ENCODE measurements around the gene XRN2. TPM values are rescaled to one million over a fixed set of nuclear protein-coding genes. Genes with fewer than 3 reads are reported as not detected.

Gene XRN2, protein sequence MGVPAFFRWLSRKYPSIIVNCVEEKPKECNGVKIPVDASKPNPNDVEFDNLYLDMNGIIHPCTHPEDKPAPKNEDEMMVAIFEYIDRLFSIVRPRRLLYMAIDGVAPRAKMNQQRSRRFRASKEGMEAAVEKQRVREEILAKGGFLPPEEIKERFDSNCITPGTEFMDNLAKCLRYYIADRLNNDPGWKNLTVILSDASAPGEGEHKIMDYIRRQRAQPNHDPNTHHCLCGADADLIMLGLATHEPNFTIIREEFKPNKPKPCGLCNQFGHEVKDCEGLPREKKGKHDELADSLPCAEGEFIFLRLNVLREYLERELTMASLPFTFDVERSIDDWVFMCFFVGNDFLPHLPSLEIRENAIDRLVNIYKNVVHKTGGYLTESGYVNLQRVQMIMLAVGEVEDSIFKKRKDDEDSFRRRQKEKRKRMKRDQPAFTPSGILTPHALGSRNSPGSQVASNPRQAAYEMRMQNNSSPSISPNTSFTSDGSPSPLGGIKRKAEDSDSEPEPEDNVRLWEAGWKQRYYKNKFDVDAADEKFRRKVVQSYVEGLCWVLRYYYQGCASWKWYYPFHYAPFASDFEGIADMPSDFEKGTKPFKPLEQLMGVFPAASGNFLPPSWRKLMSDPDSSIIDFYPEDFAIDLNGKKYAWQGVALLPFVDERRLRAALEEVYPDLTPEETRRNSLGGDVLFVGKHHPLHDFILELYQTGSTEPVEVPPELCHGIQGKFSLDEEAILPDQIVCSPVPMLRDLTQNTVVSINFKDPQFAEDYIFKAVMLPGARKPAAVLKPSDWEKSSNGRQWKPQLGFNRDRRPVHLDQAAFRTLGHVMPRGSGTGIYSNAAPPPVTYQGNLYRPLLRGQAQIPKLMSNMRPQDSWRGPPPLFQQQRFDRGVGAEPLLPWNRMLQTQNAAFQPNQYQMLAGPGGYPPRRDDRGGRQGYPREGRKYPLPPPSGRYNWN
- total RNA-seq: 10 to 100 TPM; 77.9 to 81.8 TPM

DNA sequence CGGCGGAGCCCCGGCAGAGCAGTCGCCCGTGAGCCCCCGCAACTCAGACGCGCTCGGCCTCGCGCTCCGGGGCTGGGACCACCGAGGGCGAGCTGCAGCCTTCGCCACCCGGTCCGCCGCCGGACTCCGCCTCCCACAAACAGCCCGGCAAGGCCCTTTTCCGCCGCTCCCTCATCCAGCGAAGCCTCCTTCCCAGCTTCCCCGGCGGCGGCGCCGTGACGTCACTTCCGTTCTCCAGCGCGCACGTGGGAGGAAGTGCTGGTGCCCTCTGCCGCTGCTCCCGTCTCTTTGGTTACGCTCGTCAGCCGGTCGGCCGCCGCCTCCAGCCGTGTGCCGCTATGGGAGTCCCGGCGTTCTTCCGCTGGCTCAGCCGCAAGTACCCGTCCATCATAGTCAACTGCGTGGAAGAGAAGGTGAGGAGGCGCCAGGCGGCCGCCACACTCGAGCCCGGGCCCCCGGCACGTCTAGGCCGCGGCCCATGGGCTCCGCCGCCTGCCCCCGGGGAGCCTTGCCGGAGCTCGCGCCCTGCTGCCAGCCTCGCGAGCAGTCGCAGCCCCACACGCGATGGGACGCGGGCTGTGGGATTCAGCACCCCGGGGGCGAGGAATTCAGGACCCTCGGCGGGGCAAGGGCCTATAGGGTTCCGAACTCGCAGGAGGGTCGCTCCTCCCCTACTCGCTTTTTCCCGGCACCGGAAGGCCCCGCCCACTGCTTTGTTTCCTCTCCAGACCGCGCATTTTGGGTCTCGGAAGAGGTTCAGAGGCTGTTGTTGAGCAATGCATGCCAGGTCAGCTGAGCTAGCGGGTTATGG lies at the start of gene XRN2:
Gene XRN2, plus strand, starts transcription at position 271 of the 811 bp plus-strand sequence. Its CDS starts 68 bp downstream, at position 339.
- no peaks in the 10 kb centered on the region for H3K27me3 Mint-ChIP-seq (ENCODE audit: low read depth)
- peak within 1 kb of the TSS; percentile 98 for H3K27ac Mint-ChIP-seq
- peaks cover 43% of the 10 kb centered on the region for H3K4me1 Mint-ChIP-seq (ENCODE audit: low read depth)
- H3K4me3 Mint-ChIP-seq: peak within 1 kb of the TSS; percentile 95 to 96
- ATAC-seq (replicated peaks in 1 of 2): peak; percentile 90 to 91
- H3K36me3 Mint-ChIP-seq (ENCODE audit: insufficient read depth in 2 of 2): peaks cover 12 to 16% of the 10 kb centered on the region in 2 donors
- H3K9me3 Mint-ChIP-seq: no peaks in the 10 kb centered on the region
- peak; percentile 96 for DNase-seq

DNA sequence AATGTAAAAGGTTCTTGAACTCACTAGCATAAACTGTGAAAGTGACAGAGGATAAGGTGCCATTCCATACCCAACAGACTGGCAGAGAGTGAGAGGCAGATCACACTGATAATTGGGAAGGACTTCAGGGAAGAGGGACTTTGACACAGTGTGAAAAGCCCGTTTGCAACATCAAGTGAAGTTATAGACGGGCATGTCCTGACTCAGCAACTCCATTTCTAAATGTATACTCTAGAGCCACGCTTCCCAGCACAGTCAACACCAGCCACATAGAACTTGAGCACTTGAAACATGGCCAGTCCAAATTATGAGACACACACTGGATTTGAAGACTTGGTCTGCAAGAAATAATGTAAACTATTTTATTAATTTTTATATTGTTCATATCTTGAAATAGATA lies 45.9 kb upstream of the XRN2 start:
- Mint-ChIP-seq H3K27me3 (ENCODE audit: low read depth) (peaks cover 25% of the 10 kb centered on the region), H3K27ac (no peak overlapping the region), H3K4me3 (no peak overlapping the region), H3K9me3 (no peaks in the 10 kb centered on the region), H3K36me3 (ENCODE audit: insufficient read depth in 2 of 2) (no peaks in the 10 kb centered on the region), H3K4me1 (ENCODE audit: low read depth) (peaks cover 7% of the 10 kb centered on the region)
- DNase-seq (no peak), ATAC-seq (replicated peaks in 1 of 2) (no peak)

DNA sequence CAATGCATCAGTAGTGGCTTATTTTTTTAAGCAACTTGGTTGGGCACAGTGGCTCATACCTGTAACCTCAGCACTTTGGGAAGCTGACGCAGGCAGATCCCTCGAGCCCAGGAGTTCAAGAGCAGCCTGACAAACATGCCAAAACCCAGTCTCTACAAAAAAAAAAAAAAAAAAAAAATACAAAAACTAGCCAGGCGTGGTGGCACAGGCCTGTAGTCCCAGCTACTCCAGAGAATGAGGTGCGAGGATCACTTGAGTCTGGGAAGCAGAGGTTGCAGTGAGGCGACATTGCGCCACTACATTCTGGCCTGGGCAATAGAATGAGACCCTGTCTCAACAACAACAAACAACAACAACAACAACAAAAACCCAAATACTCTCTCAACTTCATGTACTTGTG lies 44.7 kb upstream of the XRN2 start:
- no peaks in the 10 kb centered on the region for H3K36me3 Mint-ChIP-seq (ENCODE audit: insufficient read depth in 2 of 2)
- ATAC-seq (replicated peaks in 1 of 2): no peak
- DNase-seq: no peak
- peaks cover 25% of the 10 kb centered on the region for H3K27me3 Mint-ChIP-seq (ENCODE audit: low read depth)
- no peak overlapping the region for H3K27ac Mint-ChIP-seq
- no peak overlapping the region for H3K4me3 Mint-ChIP-seq
- H3K4me1 Mint-ChIP-seq (ENCODE audit: low read depth): no peaks in the 10 kb centered on the region
- no peaks in the 10 kb centered on the region for H3K9me3 Mint-ChIP-seq

DNA sequence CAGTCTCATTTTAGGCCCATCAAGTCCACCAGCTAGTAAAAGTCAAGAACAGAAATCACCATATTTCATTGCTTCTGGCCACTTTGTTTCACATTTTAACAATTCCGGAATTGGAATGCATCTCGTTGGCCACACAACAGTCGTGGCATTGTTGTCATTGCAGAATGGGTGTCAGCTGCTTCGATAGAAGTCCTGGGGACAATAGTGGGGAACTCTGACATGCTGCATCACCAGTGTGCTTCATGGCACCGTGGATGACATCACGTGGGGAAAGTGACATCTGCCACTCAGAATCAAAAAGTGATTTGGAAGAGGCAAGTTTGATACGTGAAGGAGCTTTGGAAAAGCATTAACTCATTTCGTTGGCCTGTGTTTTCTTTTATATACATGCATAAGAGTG lies 43.8 kb upstream of the XRN2 start:
- ATAC-seq (replicated peaks in 1 of 2): no peak
- Mint-ChIP-seq H3K27ac (no peak overlapping the region), H3K4me3 (no peak overlapping the region), H3K4me1 (ENCODE audit: low read depth) (no peaks in the 10 kb centered on the region), H3K9me3 (no peaks in the 10 kb centered on the region), H3K27me3 (ENCODE audit: low read depth) (peaks cover 27% of the 10 kb centered on the region), H3K36me3 (ENCODE audit: insufficient read depth in 2 of 2) (no peaks in the 10 kb centered on the region)
- DNase-seq: no peak

DNA sequence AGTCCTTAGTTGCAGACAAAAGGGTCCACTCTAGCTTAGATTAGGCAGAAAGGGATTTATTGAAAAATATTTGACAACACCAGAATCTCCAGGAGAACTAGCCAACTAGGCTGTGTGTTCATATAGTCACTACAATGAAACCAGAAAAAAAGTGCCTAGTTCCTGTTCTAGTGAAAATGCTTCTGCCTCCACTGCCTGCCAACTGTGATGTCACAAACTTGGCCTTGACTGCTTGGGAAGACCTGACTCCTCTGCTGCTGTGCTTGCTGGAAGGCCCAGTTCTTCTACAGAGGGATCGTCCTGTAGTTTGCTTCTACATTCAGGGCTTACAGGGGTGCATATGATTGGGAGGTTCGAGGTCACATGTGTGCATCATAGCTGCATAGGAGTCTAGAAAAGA lies 40.3 kb upstream of the XRN2 start:
- Mint-ChIP-seq H3K36me3 (ENCODE audit: insufficient read depth in 2 of 2) (peaks cover 0 to 2% of the 10 kb centered on the region in 2 donors), H3K27me3 (ENCODE audit: low read depth) (peaks cover 31% of the 10 kb centered on the region), H3K4me1 (ENCODE audit: low read depth) (no peaks in the 10 kb centered on the region), H3K4me3 (no peak overlapping the region), H3K9me3 (peaks cover 0 to 3% of the 10 kb centered on the region in 2 donors), H3K27ac (no peak overlapping the region)
- no peak for DNase-seq
- no peak for ATAC-seq (replicated peaks in 1 of 2)

DNA sequence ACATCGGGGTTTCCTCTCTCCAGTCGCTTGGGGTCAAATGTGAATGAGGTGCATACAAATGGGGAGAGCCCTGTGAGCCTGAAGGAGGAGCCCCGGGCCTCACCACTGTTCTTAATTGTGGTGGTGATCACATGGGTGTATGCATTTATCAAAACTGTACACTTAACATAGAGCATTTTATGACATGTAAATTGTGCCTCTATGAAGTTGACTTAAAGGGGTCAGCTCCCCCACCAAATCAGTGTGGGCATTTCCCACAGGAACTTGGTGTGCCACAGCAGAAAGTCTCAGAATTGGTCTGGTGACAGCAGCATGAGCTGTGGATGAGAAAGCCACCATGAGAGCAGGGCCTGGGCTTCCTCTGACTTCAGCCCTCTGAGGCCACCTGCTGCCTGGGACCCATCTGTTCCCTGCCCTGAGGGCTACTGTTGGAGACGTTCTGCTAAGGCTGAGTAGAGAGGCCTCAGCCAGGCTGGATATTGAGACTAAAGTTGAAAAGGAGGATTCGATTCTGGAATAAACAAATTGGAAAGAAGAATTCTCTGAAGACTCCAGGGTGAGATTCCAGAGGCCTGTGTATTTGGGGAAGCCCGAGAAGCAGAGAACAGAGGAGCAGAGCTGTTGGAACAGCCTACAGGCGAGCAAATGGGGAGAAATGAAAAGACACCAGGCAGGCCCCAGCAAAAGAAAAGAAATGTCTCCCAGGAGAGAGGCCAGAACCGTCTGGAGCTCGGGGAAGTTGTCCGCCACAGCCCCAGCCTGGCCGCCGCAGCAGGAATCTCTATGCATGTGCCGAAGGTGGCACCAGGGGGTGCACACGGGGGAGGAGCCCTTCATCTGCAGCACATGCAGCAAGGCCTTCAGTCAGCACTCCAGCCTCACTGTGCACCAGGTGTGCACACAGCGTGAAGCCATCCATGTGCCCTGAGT lies 37.6 kb upstream of the XRN2 start:
- Mint-ChIP-seq H3K36me3 (ENCODE audit: insufficient read depth in 2 of 2) (peaks cover 0 to 2% of the 10 kb centered on the region in 2 donors), H3K27ac (no peak overlapping the region), H3K27me3 (ENCODE audit: low read depth) (peaks cover 18% of the 10 kb centered on the region), H3K4me1 (ENCODE audit: low read depth) (no peaks in the 10 kb centered on the region), H3K4me3 (no peak overlapping the region), H3K9me3 (peaks cover 0 to 3% of the 10 kb centered on the region in 2 donors)
- DNase-seq (no peak), ATAC-seq (replicated peaks in 1 of 2) (no peak)

DNA sequence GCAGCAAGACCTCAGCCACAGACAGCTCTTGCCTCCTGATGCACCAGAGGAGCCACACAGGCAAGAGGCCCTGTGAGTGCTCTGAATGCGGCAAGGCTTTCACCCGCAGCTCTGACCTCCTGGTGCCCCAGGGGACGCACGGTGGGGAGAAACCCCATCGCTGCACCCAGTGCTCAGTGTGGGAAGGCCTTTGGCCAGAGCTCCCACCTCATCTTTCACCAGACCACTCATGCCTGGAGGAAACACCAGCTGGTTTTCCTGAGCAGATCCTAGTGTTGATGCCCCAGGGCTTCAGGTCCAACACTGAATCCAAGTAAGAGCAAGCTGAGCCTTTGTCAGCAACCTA lies 37.0 kb upstream of the XRN2 start:
- no peaks in the 10 kb centered on the region for H3K4me1 Mint-ChIP-seq (ENCODE audit: low read depth)
- H3K36me3 Mint-ChIP-seq (ENCODE audit: insufficient read depth in 2 of 2): peaks cover 0 to 3% of the 10 kb centered on the region in 2 donors
- ATAC-seq (replicated peaks in 1 of 2) (no peak), DNase-seq (no peak)
- H3K27ac Mint-ChIP-seq: no peak overlapping the region
- peaks cover 14% of the 10 kb centered on the region for H3K27me3 Mint-ChIP-seq (ENCODE audit: low read depth)
- no peak overlapping the region for H3K4me3 Mint-ChIP-seq
- peaks cover under 1 to 3% of the 10 kb centered on the region in 2 donors for H3K9me3 Mint-ChIP-seq

DNA sequence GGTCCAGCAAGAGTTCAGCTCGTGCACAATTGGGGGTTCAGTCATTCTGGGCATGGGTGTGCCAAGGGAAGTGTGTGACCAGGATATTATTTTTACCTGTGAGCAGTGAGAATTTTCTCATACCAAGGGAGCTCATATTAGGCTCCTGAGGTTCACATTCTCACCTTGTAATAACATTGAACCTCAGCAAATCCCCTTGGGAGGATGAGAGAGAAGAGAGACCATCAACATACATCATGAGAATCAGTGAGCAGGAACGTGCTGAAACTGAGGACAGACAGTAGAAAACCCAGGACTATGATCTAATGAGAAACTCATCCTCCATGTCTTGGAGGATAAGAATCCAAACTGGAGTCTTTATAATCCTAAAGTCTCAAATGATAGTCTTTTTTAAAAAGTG lies 33.4 kb upstream of the XRN2 start:
- Mint-ChIP-seq H3K4me3 (no peak overlapping the region), H3K36me3 (ENCODE audit: insufficient read depth in 2 of 2) (peaks cover 0 to 4% of the 10 kb centered on the region in 2 donors), H3K4me1 (ENCODE audit: low read depth) (no peaks in the 10 kb centered on the region), H3K27ac (no peak overlapping the region), H3K27me3 (ENCODE audit: low read depth) (peaks cover 23% of the 10 kb centered on the region), H3K9me3 (peaks cover 2 to 3% of the 10 kb centered on the region in 2 donors)
- DNase-seq: no peak
- no peak for ATAC-seq (replicated peaks in 1 of 2)

DNA sequence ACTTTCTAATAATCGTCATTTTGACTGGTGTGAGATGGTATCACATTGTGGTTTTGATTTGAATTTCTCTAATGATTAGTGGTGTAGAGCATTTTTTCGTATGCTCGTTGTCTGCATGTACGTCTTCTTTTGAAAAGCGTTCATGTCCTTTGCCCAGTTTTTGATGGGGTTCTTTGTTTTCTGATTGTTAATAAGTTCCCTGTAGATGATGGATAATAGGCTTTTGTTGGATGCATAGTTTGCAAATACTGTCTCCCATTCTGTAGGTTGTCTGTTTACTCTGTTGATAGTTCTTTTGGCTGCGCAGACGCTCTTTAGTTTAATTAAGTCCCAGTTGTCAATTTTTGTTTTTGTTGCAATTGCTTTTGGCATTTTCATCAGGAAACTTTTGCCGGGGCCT lies 32.3 kb upstream of the XRN2 start:
- no peak for DNase-seq
- peaks cover 15% of the 10 kb centered on the region for H3K27me3 Mint-ChIP-seq (ENCODE audit: low read depth)
- H3K4me3 Mint-ChIP-seq: no peak overlapping the region
- H3K27ac Mint-ChIP-seq: no peak overlapping the region
- ATAC-seq (replicated peaks in 1 of 2): no peak
- H3K4me1 Mint-ChIP-seq (ENCODE audit: low read depth): no peaks in the 10 kb centered on the region
- H3K9me3 Mint-ChIP-seq: peaks cover 2 to 3% of the 10 kb centered on the region in 2 donors
- peaks cover 0 to 2% of the 10 kb centered on the region in 2 donors for H3K36me3 Mint-ChIP-seq (ENCODE audit: insufficient read depth in 2 of 2)

DNA sequence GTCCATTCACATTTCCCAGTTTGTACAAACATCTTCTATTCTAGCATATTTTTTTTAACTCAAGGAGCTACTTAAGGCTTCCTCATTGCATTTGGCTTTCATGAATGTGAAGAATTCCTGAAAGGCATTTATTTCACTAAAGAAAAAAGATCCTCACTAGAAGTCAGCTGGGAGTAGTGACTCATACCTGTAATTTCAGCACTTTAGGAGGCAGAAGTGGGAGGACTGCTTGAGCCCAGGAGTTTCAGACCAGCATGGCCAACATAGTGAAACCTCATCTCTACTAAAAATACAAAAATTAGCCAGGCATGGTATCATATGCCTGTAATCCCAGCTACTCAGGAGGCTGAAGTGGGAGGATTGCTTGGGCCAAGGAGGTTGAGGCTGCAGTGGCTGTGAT lies 30.9 kb upstream of the XRN2 start:
- ATAC-seq (replicated peaks in 1 of 2): no peak
- H3K27me3 Mint-ChIP-seq (ENCODE audit: low read depth): peaks cover 14% of the 10 kb centered on the region
- H3K4me3 Mint-ChIP-seq: no peak overlapping the region
- peaks cover 0 to 2% of the 10 kb centered on the region in 2 donors for H3K36me3 Mint-ChIP-seq (ENCODE audit: insufficient read depth in 2 of 2)
- no peak overlapping the region for H3K27ac Mint-ChIP-seq
- no peaks in the 10 kb centered on the region for H3K4me1 Mint-ChIP-seq (ENCODE audit: low read depth)
- H3K9me3 Mint-ChIP-seq: peaks cover 2 to 3% of the 10 kb centered on the region in 2 donors
- DNase-seq: no peak

DNA sequence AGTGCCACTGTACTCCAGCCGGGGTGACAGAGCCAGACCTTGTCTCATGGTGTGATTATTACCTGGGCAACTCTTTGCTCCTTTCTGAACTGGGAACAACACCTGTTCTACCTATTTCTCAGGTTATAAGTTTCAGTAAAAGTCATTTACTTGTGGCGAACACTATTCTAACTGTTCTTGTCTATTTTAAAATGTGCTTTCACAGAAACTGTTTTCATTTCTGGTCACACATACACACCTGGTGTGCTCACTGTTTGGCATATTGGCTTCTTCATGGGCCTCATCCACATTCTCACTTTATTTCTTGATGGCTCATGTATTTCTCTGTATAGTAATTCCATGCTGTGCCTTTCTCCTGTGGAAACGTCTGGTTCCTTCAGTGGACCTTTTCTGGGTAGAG lies 30.5 kb upstream of the XRN2 start:
- ATAC-seq (replicated peaks in 1 of 2): no peak
- Mint-ChIP-seq H3K27ac (no peak overlapping the region), H3K27me3 (ENCODE audit: low read depth) (peaks cover 14% of the 10 kb centered on the region), H3K9me3 (peaks cover 1 to 2% of the 10 kb centered on the region in 2 donors), H3K36me3 (ENCODE audit: insufficient read depth in 2 of 2) (peaks cover 0 to 2% of the 10 kb centered on the region in 2 donors), H3K4me3 (no peak overlapping the region), H3K4me1 (ENCODE audit: low read depth) (no peaks in the 10 kb centered on the region)
- DNase-seq: no peak
